ENCODE measurements around the gene SDK1.
A peak's percentile ranks its signal among the peaks of the same experiment; 100 is the strongest.

The SDK1 gene

DNA sequence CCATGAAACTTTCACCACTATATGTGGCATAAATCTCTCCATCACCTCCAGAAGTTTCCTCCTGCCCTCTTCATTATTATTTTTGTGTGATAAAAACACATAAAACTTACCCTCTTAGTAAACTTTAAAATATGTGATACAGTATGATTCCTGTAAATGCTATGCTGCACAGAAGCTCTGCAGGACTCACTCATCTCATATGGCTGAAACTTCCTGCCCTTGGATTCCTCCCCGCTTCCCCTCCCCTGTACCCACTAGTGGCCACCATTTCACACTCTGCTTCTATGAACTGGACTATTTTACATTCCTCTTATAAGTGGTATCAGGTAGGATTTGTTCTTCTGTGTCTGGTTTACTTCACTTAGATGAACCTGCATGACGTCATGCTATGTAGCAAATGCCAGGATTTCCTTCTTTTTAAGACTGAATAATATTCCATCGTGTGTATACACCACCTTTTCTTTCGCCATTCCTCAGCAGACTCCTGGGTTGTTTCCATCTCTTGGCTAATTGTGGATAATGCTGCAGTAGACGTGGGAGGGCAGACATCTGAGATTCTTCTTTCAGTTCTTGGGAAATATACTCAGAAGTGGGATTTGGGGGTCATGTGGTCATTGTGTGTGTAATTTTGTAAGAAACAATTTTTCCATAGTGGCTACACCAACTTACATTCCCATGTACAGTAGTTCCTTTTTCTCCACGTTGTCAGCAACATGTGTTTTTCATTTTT, 335.2 kb downstream of the SDK1 start:
- ATAC-seq = no peak
- Mint-ChIP-seq H3K27ac (no peak overlapping the region), H3K4me1 (no peaks in the 10 kb centered on the region), H3K36me3 (ENCODE audit: low read depth) (no peaks in the 10 kb centered on the region), H3K9me3 (peaks cover 2% of the 10 kb centered on the region), H3K27me3 (peaks cover 5% of the 10 kb centered on the region), H3K4me3 (no peak overlapping the region)
- no peak for DNase-seq

DNA sequence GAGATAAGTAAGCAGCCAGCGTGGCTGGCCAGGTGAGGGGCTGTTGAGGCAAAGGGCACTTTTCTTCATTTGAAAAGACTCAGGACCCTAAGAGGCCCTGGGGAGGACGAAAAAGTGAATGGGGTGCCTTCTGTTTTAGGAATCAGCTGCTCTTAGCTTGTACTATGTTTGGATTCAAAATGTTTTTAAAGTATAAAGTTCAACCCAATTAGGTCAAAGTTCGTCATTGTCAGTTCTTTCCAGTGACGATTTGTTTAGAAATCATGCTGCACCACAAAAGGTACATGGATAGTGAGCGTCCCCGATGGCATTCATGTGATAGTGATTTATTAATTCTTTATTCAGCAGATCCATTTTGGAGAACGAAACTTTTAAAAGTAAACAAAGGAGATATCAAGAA, 338.2 kb downstream of the SDK1 start:
- H3K36me3 Mint-ChIP-seq (ENCODE audit: low read depth) = no peaks in the 10 kb centered on the region
- no peak overlapping the region for H3K4me3 Mint-ChIP-seq
- no peak for ATAC-seq
- H3K27ac Mint-ChIP-seq = no peak overlapping the region
- H3K9me3 Mint-ChIP-seq = no peaks in the 10 kb centered on the region
- H3K27me3 Mint-ChIP-seq = peaks cover 12% of the 10 kb centered on the region
- DNase-seq = no peak
- H3K4me1 Mint-ChIP-seq = no peaks in the 10 kb centered on the region

DNA sequence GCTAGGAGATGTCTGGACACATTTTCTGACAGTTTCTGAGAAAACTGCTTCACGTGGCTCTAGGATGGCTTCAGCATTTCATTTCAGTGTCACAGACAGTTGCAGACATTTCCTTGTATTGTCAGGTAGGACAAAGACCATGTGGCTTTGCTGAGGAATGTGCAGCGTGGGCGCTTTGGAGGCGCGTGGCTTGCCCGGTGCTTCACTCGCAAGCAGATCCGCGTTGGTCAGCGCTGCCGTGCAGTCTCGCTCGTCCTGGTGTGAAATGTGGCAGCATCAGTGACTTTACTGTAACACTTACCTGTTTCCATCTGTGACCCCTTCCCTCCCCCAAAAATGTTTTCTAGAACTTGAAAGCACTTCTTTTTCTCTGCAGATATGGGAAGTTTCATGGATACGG, 340.5 kb downstream of the SDK1 start:
- DNase-seq (no peak), ATAC-seq (no peak)
- Mint-ChIP-seq H3K4me1 (no peaks in the 10 kb centered on the region), H3K36me3 (ENCODE audit: low read depth) (no peaks in the 10 kb centered on the region), H3K4me3 (no peak overlapping the region), H3K27me3 (peaks cover 12% of the 10 kb centered on the region), H3K27ac (no peak overlapping the region), H3K9me3 (no peaks in the 10 kb centered on the region)

DNA sequence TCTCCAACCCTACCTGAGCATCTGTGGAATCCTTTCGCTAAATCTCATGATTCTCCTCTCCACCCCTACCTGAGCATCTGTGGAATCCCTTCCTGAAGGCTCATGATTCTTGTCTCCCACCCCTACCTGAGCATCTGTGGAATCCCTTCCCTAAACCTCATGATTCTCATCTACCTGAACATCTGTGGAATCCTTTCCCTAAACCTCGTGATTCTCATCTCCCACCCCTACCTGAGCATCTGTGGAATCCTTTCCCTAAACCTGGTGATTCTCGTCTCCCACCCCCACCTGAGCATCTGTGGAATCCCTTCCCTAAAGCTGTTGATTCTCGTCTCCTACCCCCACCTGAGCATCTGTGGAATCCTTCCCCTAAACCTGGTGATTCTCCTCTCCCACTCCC, 342.0 kb downstream of the SDK1 start:
- Mint-ChIP-seq H3K36me3 (ENCODE audit: low read depth) (no peaks in the 10 kb centered on the region), H3K9me3 (no peaks in the 10 kb centered on the region), H3K27me3 (peaks cover 9% of the 10 kb centered on the region), H3K4me1 (no peaks in the 10 kb centered on the region), H3K4me3 (no peak overlapping the region), H3K27ac (no peak overlapping the region)
- no peak for ATAC-seq
- no peak for DNase-seq

DNA sequence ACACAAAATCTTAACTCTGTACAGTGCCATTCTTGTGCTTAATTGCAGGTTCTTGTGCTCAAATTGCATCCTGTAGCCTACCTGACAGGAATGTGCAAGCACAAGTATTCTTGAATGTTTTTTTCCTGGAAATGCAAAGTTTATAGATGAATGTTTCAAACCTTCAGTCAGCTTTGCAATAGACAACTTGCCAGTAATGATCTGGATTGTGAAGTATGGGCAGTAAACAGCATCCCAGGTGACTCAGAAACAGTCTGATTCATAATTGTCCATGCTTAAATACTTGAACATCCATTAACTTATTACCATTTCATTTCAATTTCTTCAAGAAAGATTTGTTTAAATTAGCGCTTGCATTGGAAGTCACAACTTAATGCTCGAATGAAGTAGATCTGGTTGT, 347.2 kb downstream of the SDK1 start:
- no peaks in the 10 kb centered on the region for H3K9me3 Mint-ChIP-seq
- no peaks in the 10 kb centered on the region for H3K36me3 Mint-ChIP-seq (ENCODE audit: low read depth)
- H3K4me1 Mint-ChIP-seq = no peaks in the 10 kb centered on the region
- no peak overlapping the region for H3K27ac Mint-ChIP-seq
- H3K27me3 Mint-ChIP-seq = peaks cover 3% of the 10 kb centered on the region
- no peak overlapping the region for H3K4me3 Mint-ChIP-seq
- DNase-seq (no peak), ATAC-seq (no peak)

DNA sequence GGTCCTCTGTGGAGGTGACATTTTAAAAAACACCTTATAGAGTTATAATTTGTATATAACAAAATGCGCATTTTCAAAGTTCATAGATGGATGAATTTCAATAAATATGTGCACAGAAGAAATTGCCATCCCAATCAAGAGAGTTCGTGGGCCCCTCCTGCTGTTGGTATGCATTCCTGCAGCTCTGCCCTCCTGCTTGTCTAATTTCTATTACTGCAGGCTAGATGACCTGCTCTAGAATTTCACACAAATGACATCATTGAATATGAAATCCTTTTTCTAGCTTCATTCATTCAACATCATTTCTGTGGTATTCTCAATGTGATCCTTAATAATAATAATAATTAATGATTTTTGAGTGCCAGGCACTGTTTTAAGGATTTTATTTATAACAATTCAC, 348.2 kb downstream of the SDK1 start:
- Mint-ChIP-seq H3K27me3 (no peaks in the 10 kb centered on the region), H3K27ac (no peak overlapping the region), H3K4me3 (no peak overlapping the region), H3K36me3 (ENCODE audit: low read depth) (no peaks in the 10 kb centered on the region), H3K9me3 (no peaks in the 10 kb centered on the region), H3K4me1 (no peaks in the 10 kb centered on the region)
- ATAC-seq = no peak
- DNase-seq = no peak

DNA sequence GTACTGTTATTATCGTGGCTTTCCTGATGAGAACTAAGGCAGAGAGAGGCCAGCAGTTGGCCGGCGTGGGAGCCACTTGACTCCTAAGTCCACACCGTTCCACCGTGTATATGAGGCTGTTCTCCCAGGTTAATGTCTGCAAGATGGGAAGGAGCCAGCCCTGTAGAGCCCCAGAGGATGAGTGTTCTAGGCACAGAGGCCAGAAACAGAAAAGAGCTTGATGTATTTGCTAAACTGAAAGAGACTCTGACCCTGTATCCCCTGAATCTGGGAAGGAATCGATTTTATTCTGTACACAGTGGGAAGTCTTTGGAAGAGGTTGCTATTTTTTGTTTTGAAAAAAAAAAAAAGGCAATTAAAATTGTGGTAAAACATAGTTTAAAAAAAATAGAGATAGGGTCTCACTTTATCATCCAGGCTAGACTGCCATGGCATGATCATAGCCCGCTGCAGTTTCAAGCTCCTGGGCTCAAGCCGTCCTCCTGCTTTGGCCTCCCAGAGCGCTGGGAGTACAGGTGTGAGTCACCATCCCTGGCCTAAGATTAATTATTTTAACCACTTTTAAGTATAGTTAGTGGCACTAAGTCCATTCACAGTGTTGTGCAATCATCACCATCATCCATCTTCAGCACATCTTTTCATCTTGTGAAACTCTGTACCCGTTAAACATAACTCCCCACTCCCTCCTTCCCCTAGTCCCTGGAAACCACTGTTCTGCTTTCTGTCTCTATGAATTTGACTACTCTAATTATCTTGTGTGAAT, 348.8 kb downstream of the SDK1 start:
- H3K36me3 Mint-ChIP-seq (ENCODE audit: low read depth) = no peaks in the 10 kb centered on the region
- ATAC-seq = no peak
- H3K27me3 Mint-ChIP-seq = no peaks in the 10 kb centered on the region
- H3K27ac Mint-ChIP-seq = no peak overlapping the region
- no peaks in the 10 kb centered on the region for H3K9me3 Mint-ChIP-seq
- no peaks in the 10 kb centered on the region for H3K4me1 Mint-ChIP-seq
- no peak for DNase-seq
- H3K4me3 Mint-ChIP-seq = no peak overlapping the region

DNA sequence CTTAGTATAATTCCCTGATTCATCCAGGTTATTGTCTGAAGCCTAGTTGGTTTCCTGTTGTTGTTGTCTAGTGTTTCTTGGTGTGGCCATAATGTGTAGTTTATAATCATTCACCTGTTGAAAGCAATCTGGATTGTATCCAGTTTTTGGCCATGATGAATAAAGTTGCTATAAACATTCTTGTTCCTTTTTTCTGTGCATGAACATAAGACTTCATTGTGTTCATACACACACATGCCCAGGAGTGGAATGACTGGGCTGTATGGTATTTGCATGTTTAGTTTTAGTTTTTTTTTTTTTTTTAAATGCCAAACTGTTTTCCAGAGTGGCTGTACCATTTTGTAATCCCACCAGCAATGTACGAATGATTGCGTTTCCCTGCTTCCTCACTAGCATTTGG, 349.8 kb downstream of the SDK1 start:
- Mint-ChIP-seq H3K27me3 (no peaks in the 10 kb centered on the region), H3K27ac (no peak overlapping the region), H3K9me3 (no peaks in the 10 kb centered on the region), H3K4me1 (no peaks in the 10 kb centered on the region), H3K4me3 (no peak overlapping the region), H3K36me3 (ENCODE audit: low read depth) (no peaks in the 10 kb centered on the region)
- no peak for DNase-seq
- ATAC-seq = no peak

DNA sequence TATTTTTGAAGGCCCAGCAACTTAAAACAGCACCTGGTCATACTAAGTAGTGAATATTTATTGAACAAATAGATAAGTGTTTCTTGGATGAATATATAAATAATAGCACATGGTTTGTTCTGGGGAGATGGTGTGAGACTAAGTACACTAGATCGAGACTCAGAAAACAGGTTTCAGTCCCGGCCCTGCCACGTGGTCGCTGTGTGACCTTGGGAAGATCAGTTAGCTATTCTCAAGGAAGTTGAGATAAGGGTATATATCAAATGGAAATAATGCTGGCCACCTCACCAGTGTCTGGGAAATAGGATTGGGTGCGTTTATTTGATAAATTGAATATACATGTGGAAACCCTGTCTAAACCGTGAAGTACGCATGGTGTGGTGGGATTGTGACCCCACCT, 354.6 kb downstream of the SDK1 start:
- Mint-ChIP-seq H3K4me3 (no peak overlapping the region), H3K36me3 (ENCODE audit: low read depth) (no peaks in the 10 kb centered on the region), H3K27me3 (peaks cover 4% of the 10 kb centered on the region), H3K27ac (no peak overlapping the region), H3K9me3 (no peaks in the 10 kb centered on the region), H3K4me1 (no peaks in the 10 kb centered on the region)
- DNase-seq = no peak
- ATAC-seq = no peak

DNA sequence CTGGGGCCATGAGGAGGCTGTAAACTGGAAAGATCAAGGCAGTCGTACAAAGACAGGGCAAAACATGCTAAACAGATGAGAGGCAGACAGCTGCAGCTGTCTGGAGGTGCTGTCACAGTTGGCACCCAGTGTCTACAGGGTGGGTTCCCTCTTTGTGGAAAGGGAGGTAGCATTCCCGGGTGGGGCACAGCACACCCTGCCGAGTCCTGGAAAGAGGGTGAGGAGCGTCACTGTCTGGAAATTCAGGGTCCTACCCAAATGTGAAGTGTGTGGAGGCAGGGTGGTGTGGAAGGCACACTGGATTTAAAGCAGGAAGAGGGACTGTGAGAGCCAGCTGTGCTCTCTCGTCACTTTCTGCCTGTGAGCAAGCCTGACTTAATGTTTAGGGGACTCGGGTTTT, 356.2 kb downstream of the SDK1 start:
- no peak overlapping the region for H3K4me3 Mint-ChIP-seq
- no peaks in the 10 kb centered on the region for H3K9me3 Mint-ChIP-seq
- H3K27me3 Mint-ChIP-seq = peaks cover 11% of the 10 kb centered on the region
- no peaks in the 10 kb centered on the region for H3K4me1 Mint-ChIP-seq
- no peak overlapping the region for H3K27ac Mint-ChIP-seq
- no peak for ATAC-seq
- no peaks in the 10 kb centered on the region for H3K36me3 Mint-ChIP-seq (ENCODE audit: low read depth)
- DNase-seq = no peak

DNA sequence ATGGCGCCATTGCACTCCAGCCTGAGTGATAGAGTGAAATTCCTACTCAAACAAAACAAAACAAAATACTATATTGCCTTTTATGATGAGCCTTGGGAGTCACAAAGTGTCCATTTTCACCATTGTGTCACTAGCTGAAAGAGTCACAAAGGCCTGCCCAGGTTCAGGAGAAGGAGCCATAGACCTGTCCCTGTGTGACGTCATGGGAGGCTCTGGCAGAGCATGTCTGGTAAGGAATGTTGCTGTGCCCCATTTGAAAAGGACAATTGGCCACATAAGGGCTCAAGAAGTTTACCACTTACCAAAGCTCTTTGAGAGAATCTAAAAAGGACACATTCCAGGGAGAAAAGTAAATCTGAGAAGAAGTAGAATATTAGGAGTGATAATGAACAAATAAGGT, 367.7 kb downstream of the SDK1 start:
- H3K4me1 Mint-ChIP-seq = no peaks in the 10 kb centered on the region
- ATAC-seq (no peak), DNase-seq (no peak)
- no peaks in the 10 kb centered on the region for H3K9me3 Mint-ChIP-seq
- H3K4me3 Mint-ChIP-seq = no peak overlapping the region
- no peaks in the 10 kb centered on the region for H3K36me3 Mint-ChIP-seq (ENCODE audit: low read depth)
- H3K27me3 Mint-ChIP-seq = peaks cover 2% of the 10 kb centered on the region
- H3K27ac Mint-ChIP-seq = no peak overlapping the region

DNA sequence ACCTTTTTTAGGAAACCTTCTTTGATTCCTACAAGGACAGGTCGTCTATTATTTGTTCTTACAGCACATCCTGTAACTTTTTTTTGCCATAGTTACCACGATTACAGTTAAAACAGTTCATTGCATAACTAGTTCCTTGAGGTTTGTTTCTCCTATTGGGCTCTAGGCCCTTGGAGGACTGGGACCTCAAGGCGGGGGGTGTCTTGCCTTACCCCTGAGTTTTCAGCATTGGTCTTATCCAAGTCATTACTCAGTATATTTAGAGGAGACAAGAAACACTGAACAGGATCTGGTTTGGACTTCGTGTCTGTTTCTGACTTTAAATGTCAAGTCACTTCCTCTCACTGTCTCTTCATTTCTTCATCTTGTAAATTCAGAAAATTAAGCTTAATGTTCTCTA, 369.8 kb downstream of the SDK1 start:
- no peak overlapping the region for H3K4me3 Mint-ChIP-seq
- H3K36me3 Mint-ChIP-seq (ENCODE audit: low read depth) = no peaks in the 10 kb centered on the region
- DNase-seq (no peak), ATAC-seq (peak; percentile 36)
- no peaks in the 10 kb centered on the region for H3K4me1 Mint-ChIP-seq
- H3K27me3 Mint-ChIP-seq = peaks cover 2% of the 10 kb centered on the region
- H3K27ac Mint-ChIP-seq = no peak overlapping the region
- H3K9me3 Mint-ChIP-seq = no peaks in the 10 kb centered on the region

DNA sequence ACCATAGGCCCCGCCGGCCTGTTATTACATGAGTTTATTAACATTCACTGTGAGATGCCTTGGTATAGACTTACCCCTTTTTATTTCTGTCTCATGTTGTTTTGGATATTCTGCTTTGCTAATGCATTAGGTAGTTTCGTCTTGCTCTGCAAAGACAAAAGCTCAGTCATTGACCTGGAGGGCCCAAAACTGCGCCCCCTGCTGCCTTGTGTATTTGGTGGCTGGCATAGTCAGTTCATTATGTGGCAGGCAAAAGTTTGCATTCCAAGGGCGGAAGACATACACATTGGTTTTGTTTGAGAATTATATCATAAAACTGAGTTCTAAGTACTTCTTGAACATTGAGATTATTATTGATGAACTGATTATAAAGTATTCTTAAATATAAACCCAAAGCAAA, 372.5 kb downstream of the SDK1 start:
- Mint-ChIP-seq H3K27ac (no peak overlapping the region), H3K4me3 (no peak overlapping the region), H3K4me1 (peaks cover 3% of the 10 kb centered on the region), H3K27me3 (peaks cover 1% of the 10 kb centered on the region), H3K36me3 (ENCODE audit: low read depth) (no peaks in the 10 kb centered on the region), H3K9me3 (no peaks in the 10 kb centered on the region)
- peak; percentile 54 for DNase-seq
- no peak for ATAC-seq

DNA sequence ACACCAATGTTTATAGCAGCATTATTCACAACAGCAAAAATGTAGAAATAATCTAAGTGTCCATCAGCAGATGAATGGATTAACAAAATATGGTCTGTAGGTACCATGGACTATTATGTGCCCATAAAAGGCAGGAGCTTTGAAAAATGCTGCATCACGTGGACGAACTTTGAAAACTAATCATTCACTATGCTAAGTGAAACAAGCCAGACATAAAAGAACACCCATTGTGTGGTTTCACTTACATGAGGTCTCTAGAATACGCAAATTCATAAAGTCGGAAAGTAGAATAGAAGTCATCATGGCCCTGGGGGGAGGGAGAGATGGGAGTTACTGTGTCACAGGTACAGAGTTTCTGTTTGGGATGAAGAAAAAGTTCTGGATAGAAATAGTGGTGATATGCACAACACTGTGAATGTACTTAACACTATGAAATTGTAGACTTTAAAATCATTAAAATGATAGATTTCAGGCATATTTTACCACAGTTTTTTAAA, 377.3 kb downstream of the SDK1 start:
- no peak overlapping the region for H3K27ac Mint-ChIP-seq
- no peak for ATAC-seq

DNA sequence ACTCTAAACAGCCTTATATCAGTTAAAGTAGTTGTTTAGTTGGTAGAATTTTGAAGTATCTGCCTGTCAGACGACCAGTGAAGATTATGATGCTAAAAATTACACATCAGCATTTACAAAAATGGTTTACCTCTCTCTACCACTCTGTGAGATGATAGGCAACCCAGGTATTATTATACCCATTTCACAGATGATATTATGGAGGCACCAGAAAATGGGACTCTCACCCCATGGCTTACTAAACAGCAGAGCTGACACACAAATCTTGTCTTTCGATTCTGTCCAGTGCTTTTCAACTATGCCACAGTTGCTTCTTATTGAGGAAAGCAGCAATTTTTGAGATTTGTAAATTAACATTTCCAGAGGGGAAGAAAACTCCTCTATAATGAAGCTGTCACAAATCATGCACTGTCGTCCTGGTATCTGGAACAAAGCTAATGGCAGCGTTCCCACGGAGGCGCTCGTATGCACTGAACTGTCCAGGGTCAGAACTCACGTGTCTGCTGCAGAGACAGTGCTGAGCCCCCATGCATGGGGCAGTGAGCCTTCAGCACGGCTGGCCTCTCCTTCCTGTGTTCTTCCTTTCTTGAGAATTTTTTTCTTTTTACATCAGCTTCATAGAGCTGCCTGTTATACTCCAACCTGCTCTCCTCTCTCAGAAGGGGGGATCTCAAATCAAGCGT, 381.1 kb downstream of the SDK1 start:
- no peaks in the 10 kb centered on the region for H3K36me3 Mint-ChIP-seq (ENCODE audit: low read depth)
- peaks cover 5% of the 10 kb centered on the region for H3K9me3 Mint-ChIP-seq
- H3K27me3 Mint-ChIP-seq = peaks cover 15% of the 10 kb centered on the region
- no peak overlapping the region for H3K27ac Mint-ChIP-seq
- H3K4me3 Mint-ChIP-seq = no peak overlapping the region
- no peak for ATAC-seq
- DNase-seq = no peak
- H3K4me1 Mint-ChIP-seq = peaks cover 3% of the 10 kb centered on the region

More for the DNA sequence above, 377.3 kb downstream of the SDK1 start:
- DNase-seq = no peak
- Mint-ChIP-seq H3K4me1 (peaks cover 3% of the 10 kb centered on the region), H3K9me3 (no peaks in the 10 kb centered on the region), H3K4me3 (no peak overlapping the region), H3K36me3 (ENCODE audit: low read depth) (no peaks in the 10 kb centered on the region), H3K27me3 (peaks cover 15% of the 10 kb centered on the region)
